ENCODE measurements around the gene NCAPD2.
A peak's percentile ranks its signal among the peaks of the same experiment; 100 is the strongest.

DNA sequence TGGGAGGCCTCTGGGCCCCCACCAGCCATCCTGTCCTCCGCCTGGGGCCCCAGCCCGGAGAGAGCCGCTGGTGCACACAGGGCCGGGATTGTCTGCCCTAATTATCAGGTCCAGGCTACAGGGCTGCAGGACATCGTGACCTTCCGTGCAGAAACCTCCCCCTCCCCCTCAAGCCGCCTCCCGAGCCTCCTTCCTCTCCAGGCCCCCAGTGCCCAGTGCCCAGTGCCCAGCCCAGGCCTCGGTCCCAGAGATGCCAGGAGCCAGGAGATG is 39.7 kb downstream of the NCAPD2 start:
- TF ChIP-seq, protein P1, sequence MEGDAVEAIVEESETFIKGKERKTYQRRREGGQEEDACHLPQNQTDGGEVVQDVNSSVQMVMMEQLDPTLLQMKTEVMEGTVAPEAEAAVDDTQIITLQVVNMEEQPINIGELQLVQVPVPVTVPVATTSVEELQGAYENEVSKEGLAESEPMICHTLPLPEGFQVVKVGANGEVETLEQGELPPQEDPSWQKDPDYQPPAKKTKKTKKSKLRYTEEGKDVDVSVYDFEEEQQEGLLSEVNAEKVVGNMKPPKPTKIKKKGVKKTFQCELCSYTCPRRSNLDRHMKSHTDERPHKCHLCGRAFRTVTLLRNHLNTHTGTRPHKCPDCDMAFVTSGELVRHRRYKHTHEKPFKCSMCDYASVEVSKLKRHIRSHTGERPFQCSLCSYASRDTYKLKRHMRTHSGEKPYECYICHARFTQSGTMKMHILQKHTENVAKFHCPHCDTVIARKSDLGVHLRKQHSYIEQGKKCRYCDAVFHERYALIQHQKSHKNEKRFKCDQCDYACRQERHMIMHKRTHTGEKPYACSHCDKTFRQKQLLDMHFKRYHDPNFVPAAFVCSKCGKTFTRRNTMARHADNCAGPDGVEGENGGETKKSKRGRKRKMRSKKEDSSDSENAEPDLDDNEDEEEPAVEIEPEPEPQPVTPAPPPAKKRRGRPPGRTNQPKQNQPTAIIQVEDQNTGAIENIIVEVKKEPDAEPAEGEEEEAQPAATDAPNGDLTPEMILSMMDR (IDR thresholded peaks at IDR 0.05), result no peak
- no peak for TF ChIP-seq POLR2A (IDR thresholded peaks at IDR 0.05)
- TF ChIP-seq POLR2AphosphoS5 (IDR thresholded peaks at IDR 0.05), result peak in 1 of 3 donors; percentile 0
